ENCODE results near the gene IRF2BP1. TPM values are rescaled to one million over a fixed set of nuclear protein-coding genes. Genes with fewer than 3 reads are reported as not detected.

The IRF2BP1 gene, protein sequence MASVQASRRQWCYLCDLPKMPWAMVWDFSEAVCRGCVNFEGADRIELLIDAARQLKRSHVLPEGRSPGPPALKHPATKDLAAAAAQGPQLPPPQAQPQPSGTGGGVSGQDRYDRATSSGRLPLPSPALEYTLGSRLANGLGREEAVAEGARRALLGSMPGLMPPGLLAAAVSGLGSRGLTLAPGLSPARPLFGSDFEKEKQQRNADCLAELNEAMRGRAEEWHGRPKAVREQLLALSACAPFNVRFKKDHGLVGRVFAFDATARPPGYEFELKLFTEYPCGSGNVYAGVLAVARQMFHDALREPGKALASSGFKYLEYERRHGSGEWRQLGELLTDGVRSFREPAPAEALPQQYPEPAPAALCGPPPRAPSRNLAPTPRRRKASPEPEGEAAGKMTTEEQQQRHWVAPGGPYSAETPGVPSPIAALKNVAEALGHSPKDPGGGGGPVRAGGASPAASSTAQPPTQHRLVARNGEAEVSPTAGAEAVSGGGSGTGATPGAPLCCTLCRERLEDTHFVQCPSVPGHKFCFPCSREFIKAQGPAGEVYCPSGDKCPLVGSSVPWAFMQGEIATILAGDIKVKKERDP
- total RNA-seq (10 to 100 TPM; 18.7 to 28.1 TPM), polyA plus RNA-seq (ENCODE audit: insufficient read length in 2 of 2) (10 to 100 TPM; 32.1 to 34.0 TPM)
- long read RNA-seq, donor 1, transcript IRF2BP1-201 (1 exons, 2,564 nt): major isoform, 27 of 27 reads
- long read RNA-seq, donor 1, partial matches to known transcripts: 0 of 27 reads
- long read RNA-seq, donor 1, other reads (novel, unspliced or antisense): 0 of 27 reads
- long read RNA-seq, donor 2, transcript IRF2BP1-201 (1 exons, 2,564 nt): major isoform, 12 of 12 reads
- long read RNA-seq, donor 2, partial matches to known transcripts: 0 of 12 reads
- long read RNA-seq, donor 2, other reads (novel, unspliced or antisense): 0 of 12 reads
- long read RNA-seq, donor 3, transcript IRF2BP1-201 (1 exons, 2,564 nt): major isoform, 23 of 23 reads
- long read RNA-seq, donor 3, partial matches to known transcripts: 0 of 23 reads
- long read RNA-seq, donor 3, other reads (novel, unspliced or antisense): 0 of 23 reads
- long read RNA-seq, donor 4, transcript IRF2BP1-201 (1 exons, 2,564 nt): major isoform, 22 of 22 reads
- long read RNA-seq, donor 4, partial matches to known transcripts: 0 of 22 reads
- long read RNA-seq, donor 4, other reads (novel, unspliced or antisense): 0 of 22 reads

DNA sequence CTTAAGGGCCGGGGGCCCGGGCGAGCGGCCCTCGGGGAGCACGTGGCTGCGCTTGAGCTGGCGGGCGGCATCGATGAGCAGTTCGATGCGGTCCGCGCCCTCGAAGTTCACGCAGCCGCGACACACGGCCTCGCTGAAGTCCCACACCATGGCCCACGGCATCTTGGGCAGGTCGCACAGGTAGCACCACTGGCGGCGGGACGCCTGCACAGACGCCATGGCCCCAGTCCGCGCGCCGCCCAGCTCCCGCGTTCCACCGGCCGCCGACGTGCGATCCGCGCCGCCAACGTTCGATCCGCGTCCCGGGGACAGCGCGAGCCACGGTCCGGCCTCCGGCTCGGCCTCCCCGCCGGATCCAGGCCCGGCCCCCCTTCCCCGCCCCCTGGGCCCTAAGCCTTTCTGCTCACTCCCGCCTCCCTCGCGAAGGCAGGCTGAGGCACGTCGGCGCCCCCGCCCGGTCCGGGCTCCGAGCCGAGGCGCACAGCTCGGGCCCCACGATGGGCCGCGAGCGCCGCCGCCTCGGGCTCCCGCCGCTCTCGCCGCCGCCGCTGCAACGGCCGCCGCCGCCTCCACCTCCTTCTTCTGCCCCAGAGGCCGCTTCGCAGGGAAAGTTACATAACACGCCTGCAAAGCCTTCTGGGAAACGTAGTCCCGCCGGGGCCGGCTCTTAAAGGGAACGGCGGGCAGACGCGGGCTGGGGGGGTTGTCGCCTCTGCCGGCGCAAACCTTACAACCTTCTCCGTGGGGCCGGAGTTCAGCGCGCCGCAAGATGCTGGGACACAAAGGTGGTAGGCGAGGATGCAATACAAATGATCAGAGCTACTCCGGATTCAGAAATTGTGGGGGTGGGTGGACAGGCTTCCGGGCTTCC is at the start of gene IRF2BP1:
IRF2BP1 (minus strand) TSS at position 586 of the 871 bp plus-strand sequence; CDS start at position 219, 367 bp downstream.
- Histone ChIP-seq H3K9me3 (ENCODE audit: control insufficient read depth, insufficient read depth, low read length) (no peaks in the 10 kb centered on the region), H3K4me3 (ENCODE audit: low read depth, low read length) (peak within 1 kb of the TSS; percentile 86), H3K27me3 (ENCODE audit: control insufficient read depth, insufficient read depth, low read length) (no peaks in the 10 kb centered on the region), H3K4me1 (ENCODE audit: control insufficient read depth, insufficient read depth, low read length) (peaks cover 49% of the 10 kb centered on the region), H3K36me3 (ENCODE audit: control insufficient read depth, insufficient read depth, low read length) (peaks cover 50% of the 10 kb centered on the region), H3K27ac (ENCODE audit: low read depth, low read length) (peak within 1 kb of the TSS; percentile 91)
- peak; percentile 67 to 98 (median 90) for DNase-seq (ENCODE audit: low read depth in 4 of 6, low spot score in 6 of 6)
- under 1% methylated on average over 107 of the region's 107 CpGs for WGBS (ENCODE audit: insufficient coverage)

DNA sequence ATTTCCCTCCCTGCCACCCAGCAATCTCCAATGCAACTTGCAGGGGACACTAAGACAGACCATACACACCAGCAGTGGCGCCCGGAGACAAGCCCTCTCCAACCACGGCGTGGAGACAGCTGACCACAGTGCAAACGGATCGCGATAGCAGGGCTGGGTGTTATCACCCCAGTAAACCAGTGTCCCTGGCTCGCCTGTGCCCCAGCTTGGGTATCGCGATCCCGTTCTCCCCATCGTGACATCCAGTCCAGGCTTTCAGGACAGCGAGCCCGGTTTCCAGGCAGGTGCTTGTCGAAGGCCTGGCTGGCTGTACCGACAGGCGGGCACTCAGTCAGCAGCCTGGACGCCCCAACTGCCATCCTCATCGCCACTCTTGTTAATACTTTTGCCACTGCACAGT is 49.3 kb upstream of the IRF2BP1 start:
- no peaks in the 10 kb centered on the region for H3K9me3 ChIP-seq (ENCODE audit: control insufficient read depth, insufficient read depth, low read length)
- H3K36me3 ChIP-seq (ENCODE audit: control insufficient read depth, insufficient read depth, low read length): peaks cover 59% of the 10 kb centered on the region
- DNase-seq (ENCODE audit: low read depth in 4 of 6, low spot score in 6 of 6): no peak
- peaks cover 10% of the 10 kb centered on the region for H3K4me1 ChIP-seq (ENCODE audit: control insufficient read depth, insufficient read depth, low read length)
- H3K27ac ChIP-seq (ENCODE audit: low read depth, low read length): no peak overlapping the region
- H3K4me3 ChIP-seq (ENCODE audit: low read depth, low read length): no peak overlapping the region
- WGBS (ENCODE audit: insufficient coverage): 72% methylated on average over 18 of the region's 19 CpGs
- no peaks in the 10 kb centered on the region for H3K27me3 ChIP-seq (ENCODE audit: control insufficient read depth, insufficient read depth, low read length)

DNA sequence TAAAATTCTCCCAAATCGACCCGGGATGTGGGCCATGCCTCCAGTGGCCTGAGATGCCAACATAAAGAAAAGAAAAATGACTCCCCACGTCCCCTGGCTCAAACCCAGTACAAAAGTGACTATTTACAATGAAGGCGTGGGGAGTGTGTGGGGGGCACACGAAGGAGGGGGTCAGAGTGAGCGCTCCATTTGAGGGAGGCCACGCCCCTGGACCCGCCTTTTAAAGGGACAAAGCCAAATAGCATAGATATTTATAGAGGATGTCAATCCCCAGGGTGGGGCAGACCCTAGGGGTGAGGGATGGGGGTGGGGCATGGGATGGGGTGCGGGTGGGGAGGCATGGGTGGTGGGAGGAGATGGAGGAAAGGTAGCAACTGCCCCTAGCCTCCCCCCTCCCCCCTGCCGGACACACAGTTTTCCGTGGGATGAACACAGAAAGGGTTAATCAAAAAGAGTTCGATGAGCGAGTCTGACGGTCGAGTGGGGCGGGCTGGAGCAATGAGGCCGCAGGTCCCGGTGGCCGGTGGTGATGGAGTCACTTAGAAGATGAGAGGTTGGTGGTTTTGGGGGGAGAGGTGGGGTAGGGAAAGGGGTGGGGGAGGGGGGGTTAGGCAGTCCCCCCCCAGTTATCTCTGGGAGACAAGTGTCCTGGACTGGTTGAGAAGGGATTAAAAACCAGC is 48.8 kb upstream of the IRF2BP1 start:
- Histone ChIP-seq H3K4me3 (ENCODE audit: low read depth, low read length) (no peak overlapping the region), H3K9me3 (ENCODE audit: control insufficient read depth, insufficient read depth, low read length) (no peaks in the 10 kb centered on the region), H3K27ac (ENCODE audit: low read depth, low read length) (no peak overlapping the region), H3K27me3 (ENCODE audit: control insufficient read depth, insufficient read depth, low read length) (no peaks in the 10 kb centered on the region), H3K36me3 (ENCODE audit: control insufficient read depth, insufficient read depth, low read length) (peaks cover 55% of the 10 kb centered on the region), H3K4me1 (ENCODE audit: control insufficient read depth, insufficient read depth, low read length) (peaks cover 10% of the 10 kb centered on the region)
- 40% methylated on average over 3 of the region's 19 CpGs for WGBS (ENCODE audit: insufficient coverage)
- DNase-seq (ENCODE audit: low read depth in 4 of 6, low spot score in 6 of 6): no peak

DNA sequence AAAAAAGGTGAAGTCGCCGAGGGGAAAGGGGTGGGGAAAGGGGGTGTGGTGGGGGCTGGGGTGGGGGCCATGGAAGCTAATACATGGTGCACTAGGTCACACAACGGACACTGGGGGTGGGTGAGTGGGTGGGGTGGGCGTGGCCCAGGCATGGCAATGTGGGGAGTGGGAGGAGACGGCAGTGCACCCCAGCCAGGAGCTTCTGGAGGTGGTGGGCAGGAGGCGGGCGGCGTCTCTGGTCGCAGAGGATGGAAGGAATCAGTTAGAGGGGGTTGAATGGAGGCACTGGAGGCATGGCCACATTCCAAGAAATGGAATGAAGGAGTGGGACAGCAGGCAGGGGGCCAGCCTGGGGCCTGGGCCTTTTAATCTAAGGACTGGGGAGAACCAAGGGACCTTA is 47.8 kb upstream of the IRF2BP1 start:
- DNase-seq (ENCODE audit: low read depth in 4 of 6, low spot score in 6 of 6): no peak
- WGBS (ENCODE audit: insufficient coverage): 51% methylated on average over 7 of the region's 9 CpGs
- Histone ChIP-seq H3K36me3 (ENCODE audit: control insufficient read depth, insufficient read depth, low read length) (peaks cover 46% of the 10 kb centered on the region), H3K27me3 (ENCODE audit: control insufficient read depth, insufficient read depth, low read length) (no peaks in the 10 kb centered on the region), H3K27ac (ENCODE audit: low read depth, low read length) (no peak overlapping the region), H3K4me3 (ENCODE audit: low read depth, low read length) (no peak overlapping the region), H3K9me3 (ENCODE audit: control insufficient read depth, insufficient read depth, low read length) (no peaks in the 10 kb centered on the region), H3K4me1 (ENCODE audit: control insufficient read depth, insufficient read depth, low read length) (peaks cover 10% of the 10 kb centered on the region)

DNA sequence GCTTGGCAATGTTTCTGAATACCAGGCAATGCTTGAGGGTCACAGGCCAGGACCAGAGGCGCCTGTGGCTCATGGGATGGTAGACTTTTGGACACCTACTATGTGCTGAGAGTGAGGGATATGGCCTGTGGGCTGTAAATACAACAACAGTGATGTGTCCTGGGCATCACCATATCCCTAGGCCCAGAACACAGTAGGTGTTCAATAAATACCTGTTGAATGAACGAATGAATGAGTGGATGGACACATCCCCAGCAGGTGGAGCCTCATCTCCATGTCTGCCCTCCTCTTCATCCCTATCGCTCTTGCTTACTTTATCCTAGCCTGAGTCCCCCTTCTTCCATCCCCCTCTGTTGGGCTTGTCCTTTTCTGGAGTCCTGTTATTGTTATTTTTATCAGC is 45.1 kb upstream of the IRF2BP1 start:
- H3K9me3 ChIP-seq (ENCODE audit: control insufficient read depth, insufficient read depth, low read length): no peaks in the 10 kb centered on the region
- peak in 1 of 6 donors; percentile 45 for DNase-seq (ENCODE audit: low read depth in 4 of 6, low spot score in 6 of 6)
- no peak overlapping the region for H3K4me3 ChIP-seq (ENCODE audit: low read depth, low read length)
- H3K27me3 ChIP-seq (ENCODE audit: control insufficient read depth, insufficient read depth, low read length): no peaks in the 10 kb centered on the region
- no peak overlapping the region for H3K27ac ChIP-seq (ENCODE audit: low read depth, low read length)
- peaks cover 17% of the 10 kb centered on the region for H3K4me1 ChIP-seq (ENCODE audit: control insufficient read depth, insufficient read depth, low read length)
- 86% methylated on average over 1 of the region's 3 CpGs for WGBS (ENCODE audit: insufficient coverage)
- H3K36me3 ChIP-seq (ENCODE audit: control insufficient read depth, insufficient read depth, low read length): peaks cover 28% of the 10 kb centered on the region

DNA sequence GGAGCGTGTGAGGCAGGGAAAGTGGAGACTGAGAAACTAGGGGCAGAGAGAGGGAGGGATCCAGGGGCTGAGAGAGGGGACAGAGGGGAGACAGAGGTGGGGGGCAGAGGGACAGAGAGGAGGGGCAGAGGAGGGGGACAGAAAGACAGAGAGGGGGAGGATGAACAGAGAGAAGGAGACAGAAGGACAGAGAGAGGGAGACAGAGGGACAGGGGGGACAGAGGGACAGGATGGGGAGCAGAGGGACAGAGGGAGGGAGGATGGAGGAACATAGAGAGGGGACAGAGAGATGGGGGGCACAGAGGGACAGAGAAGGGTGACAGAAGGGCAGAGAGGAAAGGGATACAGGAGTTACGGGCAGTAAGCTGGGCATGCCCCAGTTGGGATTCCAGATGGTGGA is 43.3 kb upstream of the IRF2BP1 start:
- Histone ChIP-seq H3K9me3 (ENCODE audit: control insufficient read depth, insufficient read depth, low read length) (no peaks in the 10 kb centered on the region), H3K36me3 (ENCODE audit: control insufficient read depth, insufficient read depth, low read length) (peaks cover 16% of the 10 kb centered on the region), H3K27ac (ENCODE audit: low read depth, low read length) (no peak overlapping the region), H3K4me3 (ENCODE audit: low read depth, low read length) (no peak overlapping the region), H3K4me1 (ENCODE audit: control insufficient read depth, insufficient read depth, low read length) (peaks cover 13% of the 10 kb centered on the region), H3K27me3 (ENCODE audit: control insufficient read depth, insufficient read depth, low read length) (no peaks in the 10 kb centered on the region)
- DNase-seq (ENCODE audit: low read depth in 4 of 6, low spot score in 6 of 6): no peak
- 58% methylated on average over 1 of the region's 2 CpGs for WGBS (ENCODE audit: insufficient coverage)

DNA sequence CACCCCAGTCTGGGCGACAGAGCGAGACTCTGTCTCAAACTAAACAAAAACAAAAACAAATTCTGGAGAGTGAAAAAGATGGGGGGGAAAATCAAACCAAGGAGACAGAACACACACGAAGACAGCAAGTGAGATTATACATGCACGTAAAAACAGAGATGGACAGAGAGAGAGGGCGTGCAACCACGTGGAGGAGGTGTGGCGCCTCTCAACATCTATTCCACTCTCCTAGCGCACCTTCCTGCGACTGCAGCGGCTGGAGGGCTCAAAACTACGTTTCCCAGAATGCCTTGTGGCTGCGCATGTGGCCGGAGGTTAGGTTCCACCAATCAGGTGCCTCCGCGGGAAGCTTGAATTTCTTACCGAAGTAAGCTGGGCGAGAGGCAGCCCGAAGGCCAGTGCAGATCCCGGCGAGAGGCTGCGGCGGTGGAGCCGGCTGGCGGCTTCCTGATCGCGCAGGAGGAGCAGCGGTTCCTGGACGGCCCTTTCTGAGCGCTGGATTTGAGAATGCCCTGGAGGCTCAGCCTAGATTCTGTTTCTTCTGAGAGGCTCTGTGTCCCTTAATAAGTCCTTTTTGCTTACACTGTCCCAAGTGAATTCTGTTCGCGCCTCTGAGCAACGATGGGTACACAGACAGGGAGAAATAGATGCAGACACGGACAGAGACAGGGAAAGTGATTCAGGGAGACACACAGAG is 41.8 kb upstream of the IRF2BP1 start:
- WGBS (ENCODE audit: insufficient coverage): 4% methylated on average over 29 of the region's 33 CpGs
- Histone ChIP-seq H3K4me3 (ENCODE audit: low read depth, low read length) (no peak overlapping the region), H3K27me3 (ENCODE audit: control insufficient read depth, insufficient read depth, low read length) (no peaks in the 10 kb centered on the region), H3K36me3 (ENCODE audit: control insufficient read depth, insufficient read depth, low read length) (peaks cover 3% of the 10 kb centered on the region), H3K4me1 (ENCODE audit: control insufficient read depth, insufficient read depth, low read length) (peaks cover 13% of the 10 kb centered on the region), H3K9me3 (ENCODE audit: control insufficient read depth, insufficient read depth, low read length) (no peaks in the 10 kb centered on the region), H3K27ac (ENCODE audit: low read depth, low read length) (no peak overlapping the region)
- peak; percentile 76 to 98 (median 88) for DNase-seq (ENCODE audit: low read depth in 4 of 6, low spot score in 6 of 6)

DNA sequence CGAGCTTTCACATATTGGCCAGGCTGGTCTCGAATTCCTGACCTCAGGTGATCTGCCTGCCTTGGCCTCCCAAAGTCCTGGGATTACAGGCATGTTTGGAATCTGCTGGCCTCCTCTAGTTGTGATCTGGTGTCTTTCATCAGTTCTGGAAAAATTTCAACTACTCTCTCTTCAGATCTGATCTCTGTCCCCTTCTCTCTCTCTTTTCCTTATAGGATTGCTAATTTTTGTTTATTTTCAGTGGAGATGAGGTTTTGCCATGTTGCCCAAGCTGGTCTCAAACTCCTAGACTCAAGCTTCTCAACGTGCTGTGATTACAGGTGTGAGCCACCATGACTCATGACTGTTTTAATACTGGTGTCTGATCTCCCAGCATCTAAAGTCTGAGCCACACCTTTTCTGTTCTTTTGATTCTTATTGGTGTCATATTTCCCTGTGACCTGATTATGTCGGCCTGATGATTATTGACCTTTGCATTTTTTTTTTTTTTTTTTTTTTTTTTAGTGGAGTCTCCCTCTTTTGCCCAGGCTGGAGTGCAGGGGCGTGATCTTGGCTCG is 39.0 kb upstream of the IRF2BP1 start:
- WGBS (ENCODE audit: insufficient coverage): 90% methylated on average over 4 of the region's 6 CpGs
- DNase-seq (ENCODE audit: low read depth in 4 of 6, low spot score in 6 of 6): no peak

More for the DNA sequence above, 39.0 kb upstream of the IRF2BP1 start:
- H3K9me3 ChIP-seq (ENCODE audit: control insufficient read depth, insufficient read depth, low read length): no peaks in the 10 kb centered on the region
- no peak overlapping the region for H3K4me3 ChIP-seq (ENCODE audit: low read depth, low read length)
- H3K36me3 ChIP-seq (ENCODE audit: control insufficient read depth, insufficient read depth, low read length): no peaks in the 10 kb centered on the region
- H3K27ac ChIP-seq (ENCODE audit: low read depth, low read length): no peak overlapping the region
- H3K27me3 ChIP-seq (ENCODE audit: control insufficient read depth, insufficient read depth, low read length): no peaks in the 10 kb centered on the region
- peaks cover 21% of the 10 kb centered on the region for H3K4me1 ChIP-seq (ENCODE audit: control insufficient read depth, insufficient read depth, low read length)
